K562 (cell line): ENCODE data around the gene FBXO22. TPM values are rescaled to one million over a fixed set of nuclear protein-coding genes. Genes with fewer than 3 reads are reported as not detected.

Experiments used
- ATAC-seq: fragments of 200-7000 bp; cut with Tn5 transposase; 3 replicates; pipeline ENCODE4 v1.9.1; 2020; ENCODE audit warnings: moderate library complexity
- BruUV-seq: library from RNA; stranded (reverse); fragments of 400-500 nt; replicated peaks from 2 replicates; lab custom pipeline; 2021; lab: Mats Ljungman, UMichigan
- CTCF ChIA-PET: fragments of 300-600 bp; formaldehyde crosslinking; extraction: SDS; loops from one replicate; lab custom pipeline; 2021; ENCODE audit warnings: low intra/inter-chr PET ratio; lab: Yijun Ruan, JAX
- POLR2A ChIA-PET: fragments of 300-600, 350-650 bp; sonication (Branson Sonifier 250); formaldehyde crosslinking; extraction: SDS; loops from one replicate; lab custom pipeline; 2021; ENCODE audit warnings: antibody characterized with exemption, inconsistent platforms; lab: Yijun Ruan, JAX
- DNase-seq, 4 experiments: peaks; one replicate each; pipeline versions ENCODE4 v3.0.0 to v3.0.0-alpha.2; 2011 to 2018; ENCODE audit warnings: low spot score in 3 of 4, mixed read lengths in 3 of 4; ENCODE audit errors: extremely low read depth in 1 of 4
- FAIRE-seq: peaks from 2 replicates; lab custom pipeline; 2011; peaks lifted over from hg19 to GRCh38; lab: Jason Lieb, UNC
- H2AFZ ChIP-seq: 2 replicates; pipeline ENCODE4 v1.6.0; 2011; ENCODE audit warnings: low read depth, low read length, control low read depth, inconsistent platforms
- H3K27ac ChIP-seq: fragments of 200-600 bp; 3 replicates; pipeline ENCODE4 v1.8.0; 2011; ENCODE audit warnings: low read depth, mild to moderate bottlenecking, control low read depth, inconsistent platforms, low read length, moderate library complexity, mixed read lengths; ENCODE audit errors: extremely low read depth
- H3K27me3 ChIP-seq, 2 experiments: fragments of 300-600 bp in 1 of 2; 2 replicates in 1 of 2; 3 replicates in 1 of 2; pipeline versions ENCODE4 v1.6.0 to v1.8.0; 2011; ENCODE audit warnings: inconsistent platforms in 2 of 2, low read length in 2 of 2, mild to moderate bottlenecking in 1 of 2, mixed read lengths in 1 of 2, moderate library complexity in 1 of 2; ENCODE audit not compliant: control insufficient read depth in 2 of 2, insufficient read depth in 2 of 2
- H3K36me3 ChIP-seq: fragments of 300-600 bp; 3 replicates; pipeline ENCODE4 v1.8.0; 2011; ENCODE audit warnings: mild to moderate bottlenecking, low read length, inconsistent platforms; ENCODE audit not compliant: control insufficient read depth, insufficient read depth
- H3K4me1 ChIP-seq, 2 experiments: fragments of 200-600 bp in 1 of 2; replicated peaks in 1 of 2; 2 replicates in 1 of 2; 3 replicates in 1 of 2; pipeline versions ENCODE4 v1.5.1 to v1.8.0; 2011; ENCODE audit warnings: inconsistent platforms in 2 of 2, low read length in 2 of 2, mild to moderate bottlenecking in 1 of 2, mixed read lengths in 1 of 2, moderate library complexity in 1 of 2; ENCODE audit not compliant: control insufficient read depth in 2 of 2, insufficient read depth in 2 of 2
- H3K4me2 ChIP-seq: 2 replicates; pipeline ENCODE4 v1.6.1; 2011; ENCODE audit warnings: low read length, control low read depth, inconsistent platforms, mixed read lengths; ENCODE audit not compliant: insufficient read depth
- H3K4me3 ChIP-seq: fragments of 200-600 bp; sonication (generic), shearing (Covaris generic); 2 replicates; pipeline ENCODE4 v1.5.1; 2016; ENCODE audit warnings: control low read depth, inconsistent platforms
- H3K79me2 ChIP-seq: fragments of 200-600 bp; 3 replicates; pipeline ENCODE4 v1.8.0; 2011; ENCODE audit warnings: low read length, inconsistent platforms; ENCODE audit not compliant: control insufficient read depth, insufficient read depth
- H3K9ac ChIP-seq, 2 experiments: 2 replicates each; pipeline versions ENCODE4 v1.6.0 to v1.6.1; 2011; ENCODE audit warnings: low read depth in 2 of 2, low read length in 2 of 2, control low read depth in 1 of 2, inconsistent platforms in 1 of 2, mild to moderate bottlenecking in 1 of 2, mixed read lengths in 1 of 2; ENCODE audit not compliant: insufficient read depth in 1 of 2
- H3K9me1 ChIP-seq: one replicate; pipeline ENCODE4 v1.6.0; 2011; ENCODE audit warnings: inconsistent platforms, mild to moderate bottlenecking, low read length, moderate library complexity; ENCODE audit not compliant: control insufficient read depth, insufficient read depth
- H3K9me3 ChIP-seq: replicated peaks from 2 replicates; pipeline ENCODE4 v1.5.1; 2011; ENCODE audit warnings: low read depth, low read length, inconsistent platforms; ENCODE audit not compliant: control insufficient read depth, insufficient read depth
- H4K20me1 ChIP-seq: replicated peaks from 2 replicates; pipeline ENCODE4 v1.6.1; 2011; ENCODE audit warnings: low read length, inconsistent platforms, mixed read lengths; ENCODE audit not compliant: control insufficient read depth, insufficient read depth
- ATF3 ChIP-seq, 2 experiments: fragments of 450-650 bp in 1 of 2; sonication (generic) in 1 of 2; formaldehyde crosslinking in 1 of 2; IDR thresholded peaks in 1 of 2; conservative IDR thresholded peaks in 1 of 2; 2 replicates each; pipeline versions ENCODE4 v1.6.1 to v1.8.1; 2016 to 2023; ENCODE audit warnings: mild to moderate bottlenecking in 2 of 2, moderate library complexity in 2 of 2, inconsistent platforms in 1 of 2, missing genetic modification reagents in 1 of 2
- CREB1 ChIP-seq, 2 experiments: sonication (generic) in 1 of 2; formaldehyde crosslinking in 1 of 2; IDR thresholded peaks; 2 replicates each; pipeline versions ENCODE4 v1.6.1 to v1.8.0; 2012 to 2022; ENCODE audit warnings: inconsistent platforms in 1 of 2, mild to moderate bottlenecking in 1 of 2, missing genetic modification reagents in 1 of 2, moderate library complexity in 1 of 2
- FOXK1 ChIP-seq: sonication (generic); formaldehyde crosslinking; IDR thresholded peaks from 2 replicates; pipeline ENCODE4 v1.8.0; 2022; ENCODE audit warnings: missing genetic modification reagents, mild to moderate bottlenecking, borderline replicate concordance
- HNRNPLL ChIP-seq: fragments of 200-400 bp; formaldehyde crosslinking; IDR thresholded peaks from 2 replicates; pipeline ENCODE4 v1.6.1; 2017; ENCODE audit warnings: low read length, low read depth, mild to moderate bottlenecking; ENCODE audit not compliant: poor library complexity, severe bottlenecking
- PURB ChIP-seq: sonication (generic); formaldehyde crosslinking; IDR thresholded peaks from 2 replicates; pipeline ENCODE4 v1.9.0; 2021; ENCODE audit warnings: low read depth, mild to moderate bottlenecking, missing genetic modification reagents
- SMARCB1 ChIP-seq: IDR thresholded peaks from 2 replicates; pipeline ENCODE4 v1.6.1; 2011; ENCODE audit warnings: improper control_type of control experiment, low read depth; ENCODE audit not compliant: insufficient read length
- SPI1 ChIP-seq: IDR thresholded peaks from 2 replicates; pipeline ENCODE4 v1.6.1; 2011; ENCODE audit warnings: low read depth, low read length, control low read depth, borderline replicate concordance
- ZNF232 ChIP-seq: sonication (generic); formaldehyde crosslinking; IDR thresholded peaks from 2 replicates; pipeline ENCODE4 v1.8.0; 2022; ENCODE audit warnings: mild to moderate bottlenecking, missing genetic modification reagents
- WGBS: fragments of 100-300 bp; shearing (Covaris generic); methylation state at CpG from one replicate; pipeline ENCODE4 v1.1.6; 2016; ENCODE audit warnings: low coverage, mixed read lengths; ENCODE audit not compliant: insufficient coverage; ENCODE audit errors: missing lambda C conversion rate; 5-methylcytosine and 5-hydroxymethylcytosine counted together
- in situ Hi-C: fragments of 300-500 bp; cut with MboI; formaldehyde crosslinking; loops from 4 replicates; pipeline ENCODE4 v1.15.0; 2018; ENCODE audit warnings: inconsistent platforms, mixed read lengths
- intact Hi-C: fragments of 100-400 bp; cut with micrococcal nuclease; formaldehyde crosslinking; loops from 2 replicates; pipeline ENCODE4 v1.14.2; 2022
- polyA plus RNA-seq, 8 experiments: library from polyadenylated mRNA; depleted of rRNA in 4 of 8; stranded (reverse) in 5 of 8; unstranded in 3 of 8; fragments of >200 nt; fragmentation: Nextera tagmentation in 2 of 8; fragmentation: Illumina TruSeq in 1 of 8; extraction: Ambion mirVana in 2 of 8; extraction: Trizol in 1 of 8; gene quantifications; 2 replicates each; pipeline versions ENCODE4 v1.2.1 to v1.2.3, GENCODE V29; 2011 to 2014; ENCODE audit warnings: inconsistent platforms in 1 of 8, missing spikeins in 1 of 8
- total RNA-seq, 7 experiments: library from RNA; depleted of rRNA in 6 of 7; stranded (reverse); fragments of >200 nt in 6 of 7; fragmentation: Illumina TruSeq in 2 of 7; extraction: Trizol in 2 of 7; gene quantifications; 2 replicates each; pipeline versions ENCODE4 v1.2.1 to v1.2.3, GENCODE V29; 2011 to 2021; ENCODE audit warnings: low replicate concordance in 1 of 7

The FBXO22 gene
- total and polyA plus RNA-seq, 9 of the 15 experiments (the other 6 are each of a cell fraction or from before 2014, with no cell fraction given): 24.4 to 99.4 (median 66.5) TPM

- Histone ChIP-seq H4K20me1 (peaks cover 4% of the 10 kb centered on the region), H3K79me2 (peaks cover 12% of the 10 kb centered on the region; the same call in 1 of the 3 replicates), H2AFZ (no peak overlapping the region), H3K9me1 (no peaks in the 10 kb centered on the region), H3K27me3 (no peaks in the 10 kb centered on the region), H3K4me3 (no peak overlapping the region), H3K4me2 (no peak overlapping the region), H3K36me3 (peaks cover 82% of the 10 kb centered on the region), H3K27ac (no peak overlapping the region), H3K9ac (no peak overlapping the region), H3K9me3 (no peaks in the 10 kb centered on the region), H3K4me1 (peaks cover 0 to 15% of the 10 kb centered on the region in 2 experiments; a peak in 2 of 5 replicates)
- ChIA-PET POLR2A (interaction anchor here (0.6 to 1.8 kb wide), 2 partner anchors 16 to 24 kb away, joined by 3 to 4 read pairs; no protein-coding TSS in a partner anchor), CTCF (no interaction called here)
- 0 out of 2 replicates have a peak, but pooled peaks have one; percentile 21 for TF ChIP-seq SPI1
- TF ChIP-seq ZNF232 (CRISPR knock-in tag): no peak
- FAIRE-seq (no peak), DNase-seq (no peak), ATAC-seq (no peak)
- WGBS: 69% methylated on average over 2 of the region's 2 CpGs
- intact Hi-C loops: loop anchor here (10.0 kb wide), 2 partner anchors 219 to 241 kb away; no protein-coding TSS in a partner anchor
- no TSS peak for BruUV-seq
- in situ Hi-C loops: loop anchor here (5.0 kb wide), 1 partner anchor 238 kb away; no protein-coding TSS in a partner anchor
Measured at GRCh38 chr15:75925440-75925839, 21.8 kb downstream of the FBXO22 start.

- FAIRE-seq (no peak), DNase-seq (no peak), ATAC-seq (no peak)
- 100% methylated on average over 3 of the region's 3 CpGs for WGBS
- no peaks in the 10 kb centered on the region for H3K27me3 ChIP-seq
- in situ Hi-C loops (loop anchor here (5.0 kb wide), 1 partner anchor 240 kb away; no protein-coding TSS in a partner anchor), intact Hi-C loops (loop anchor here (10.0 kb wide), 2 partner anchors 218 to 242 kb away; no protein-coding TSS in a partner anchor)
- CTCF ChIA-PET: interaction anchor here (0.6 kb wide), 1 partner anchor 905 kb away, joined by 3 read pairs; no protein-coding TSS in a partner anchor
- no peaks in the 10 kb centered on the region for H3K9me1 ChIP-seq
- no peak overlapping the region for H3K27ac ChIP-seq
- H3K9me3 ChIP-seq: no peaks in the 10 kb centered on the region
- no peak overlapping the region for H3K9ac ChIP-seq
- no TSS peak for BruUV-seq
- peaks cover 0 to 15% of the 10 kb centered on the region in 2 experiments; a peak in 2 of 5 replicates for H3K4me1 ChIP-seq
- no peak overlapping the region for H3K4me2 ChIP-seq
- no peak for TF ChIP-seq HNRNPLL
- TF ChIP-seq FOXK1 (CRISPR knock-in tag): no peak
- no peak for TF ChIP-seq CREB1 (IDR thresholded peaks at IDR 0.05)
- no peak for TF ChIP-seq CREB1 (CRISPR knock-in tag; IDR thresholded peaks at IDR 0.05)
- TF ChIP-seq ATF3 (IDR thresholded peaks at IDR 0.05): no peak
- TF ChIP-seq ATF3 (CRISPR knock-in tag; conservative IDR thresholded peaks at IDR 0.05): no peak
- TF ChIP-seq SMARCB1: no peak
- no peak for TF ChIP-seq PURB
- H4K20me1 ChIP-seq: peaks cover 4% of the 10 kb centered on the region
- H3K36me3 ChIP-seq: peaks cover 89% of the 10 kb centered on the region
- H3K4me3 ChIP-seq: no peak overlapping the region
- H3K79me2 ChIP-seq: peaks cover 12% of the 10 kb centered on the region; the same call in 1 of the 3 replicates
- H2AFZ ChIP-seq: no peak overlapping the region
- POLR2A ChIA-PET: interaction anchor here (0.6 kb wide), 1 partner anchor 188 kb away, joined by 3 read pairs; no protein-coding TSS in a partner anchor
Measured at GRCh38 chr15:75926931-75927330, 23.3 kb downstream of the FBXO22 start.
